G401.6 (cell line): Measurements from ENCODE around the gene EML3.
"Not testable (repeated sequence)": the region's sequence is repeated elsewhere in the genome, so short reads cannot be mapped to it uniquely, and the experiment has no call there.

Experiments
- FAIRE-seq: peaks from 2 replicates; lab custom pipeline; 2012; peaks lifted over from hg19 to GRCh38; lab: Jason Lieb, UNC

EML3 gene, protein sequence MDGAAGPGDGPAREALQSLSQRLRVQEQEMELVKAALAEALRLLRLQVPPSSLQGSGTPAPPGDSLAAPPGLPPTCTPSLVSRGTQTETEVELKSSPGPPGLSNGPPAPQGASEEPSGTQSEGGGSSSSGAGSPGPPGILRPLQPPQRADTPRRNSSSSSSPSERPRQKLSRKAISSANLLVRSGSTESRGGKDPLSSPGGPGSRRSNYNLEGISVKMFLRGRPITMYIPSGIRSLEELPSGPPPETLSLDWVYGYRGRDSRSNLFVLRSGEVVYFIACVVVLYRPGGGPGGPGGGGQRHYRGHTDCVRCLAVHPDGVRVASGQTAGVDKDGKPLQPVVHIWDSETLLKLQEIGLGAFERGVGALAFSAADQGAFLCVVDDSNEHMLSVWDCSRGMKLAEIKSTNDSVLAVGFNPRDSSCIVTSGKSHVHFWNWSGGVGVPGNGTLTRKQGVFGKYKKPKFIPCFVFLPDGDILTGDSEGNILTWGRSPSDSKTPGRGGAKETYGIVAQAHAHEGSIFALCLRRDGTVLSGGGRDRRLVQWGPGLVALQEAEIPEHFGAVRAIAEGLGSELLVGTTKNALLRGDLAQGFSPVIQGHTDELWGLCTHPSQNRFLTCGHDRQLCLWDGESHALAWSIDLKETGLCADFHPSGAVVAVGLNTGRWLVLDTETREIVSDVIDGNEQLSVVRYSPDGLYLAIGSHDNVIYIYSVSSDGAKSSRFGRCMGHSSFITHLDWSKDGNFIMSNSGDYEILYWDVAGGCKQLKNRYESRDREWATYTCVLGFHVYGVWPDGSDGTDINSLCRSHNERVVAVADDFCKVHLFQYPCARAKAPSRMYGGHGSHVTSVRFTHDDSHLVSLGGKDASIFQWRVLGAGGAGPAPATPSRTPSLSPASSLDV

GRCh38 chr11:62612366-62613290 lies at the start of gene EML3, which contains the start of gene ROM1:
Gene EML3 (minus strand): TSS chr11:62612775. CDS start chr11:62612457, 318 bp downstream.
Gene ROM1 (plus strand): TSS chr11:62613257. CDS start chr11:62613282, 25 bp downstream.
- FAIRE-seq: peak; percentile 94

DNA sequence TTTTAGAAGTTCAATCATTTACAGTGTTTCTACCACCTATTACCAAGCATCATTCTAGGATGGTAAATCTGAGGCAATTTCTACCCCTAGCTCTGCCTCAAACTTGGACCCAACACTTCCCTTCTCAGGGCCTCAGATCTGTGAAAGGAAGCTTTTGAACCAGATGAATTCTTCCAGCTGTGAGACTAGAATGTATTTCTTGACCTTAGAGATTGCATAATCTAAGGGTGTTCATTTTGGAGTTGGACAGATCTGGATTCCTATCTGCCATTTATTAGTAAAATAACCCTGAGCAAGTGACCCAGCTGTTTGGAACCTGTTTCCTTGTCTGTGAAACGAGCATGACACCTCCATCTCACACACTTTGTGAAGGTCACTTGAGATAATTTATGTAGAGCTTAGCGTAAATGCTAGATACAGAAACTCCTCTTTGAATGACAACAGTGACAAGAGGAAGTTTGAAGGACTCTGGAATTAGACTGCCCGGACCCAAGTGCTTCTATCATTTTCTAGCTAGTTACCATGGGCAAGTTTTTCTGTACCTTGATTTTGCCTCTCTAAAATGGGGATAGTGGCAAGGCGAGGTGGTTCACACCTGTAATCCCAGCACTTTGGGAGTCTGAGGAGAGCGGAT lies 44.3 kb upstream of the EML3 start:
- no peak for FAIRE-seq

- FAIRE-seq: no peak
Observed at GRCh38 chr11:62654297-62654696, 41.7 kb upstream of the EML3 start.

DNA sequence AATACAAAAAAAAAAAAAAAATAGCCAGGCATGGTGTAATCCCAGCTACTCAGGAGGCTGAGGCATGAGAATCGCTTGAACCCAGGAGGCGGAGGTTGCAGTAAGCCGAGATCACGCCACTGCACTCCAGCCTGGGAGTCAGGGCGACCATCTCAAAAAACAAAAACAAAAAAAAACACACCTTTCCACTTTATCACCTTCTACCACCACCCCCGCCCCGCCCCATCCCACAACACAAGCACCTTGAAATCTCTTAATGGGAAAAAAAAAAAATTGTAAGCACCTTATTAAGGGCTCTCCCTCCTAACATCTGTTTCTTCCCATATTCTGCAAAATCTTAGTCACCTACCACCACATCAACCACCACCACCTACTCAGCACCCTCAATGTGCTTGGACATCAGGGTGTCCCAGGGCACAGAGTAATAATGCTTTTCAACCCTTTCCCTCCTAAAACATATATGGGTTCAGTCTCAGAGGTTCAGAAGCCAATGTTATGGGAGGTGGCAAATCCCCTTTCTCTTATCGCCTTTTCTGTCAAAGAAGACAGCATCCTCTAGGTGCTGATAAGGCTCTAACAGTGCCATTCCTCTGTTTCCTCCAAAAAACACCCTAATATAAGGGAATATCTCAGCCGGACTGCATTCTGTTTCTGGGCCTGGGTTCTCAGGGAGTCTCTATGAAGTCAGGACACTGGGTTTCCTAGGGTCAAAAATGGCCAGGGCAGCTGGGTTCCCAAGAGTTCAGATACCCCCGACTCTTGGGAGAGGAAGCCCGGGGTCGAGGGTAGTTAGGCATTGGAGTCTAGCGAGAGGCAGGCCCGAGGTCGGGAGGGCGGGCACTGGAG lies 39.8 kb upstream of the EML3 start:
- no peak for FAIRE-seq

DNA sequence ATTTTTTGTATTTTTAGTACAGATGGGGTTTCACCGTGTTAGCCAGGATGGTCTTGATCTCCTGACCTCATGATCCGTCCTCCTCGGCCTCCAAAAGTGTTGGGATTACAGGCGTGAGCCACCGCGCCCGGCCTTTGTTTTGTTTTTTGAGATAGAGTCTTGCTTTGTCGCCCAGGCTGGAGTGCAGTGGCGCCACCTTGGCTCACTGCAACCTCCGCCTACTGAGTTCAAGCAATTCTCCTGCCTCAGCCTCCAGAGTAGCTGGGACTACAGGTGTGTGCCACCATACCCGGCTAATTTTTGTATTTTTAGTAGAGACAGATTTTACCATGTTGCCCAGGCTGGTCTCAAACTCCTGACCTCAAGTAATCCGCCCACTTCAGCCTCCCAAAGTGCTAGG lies 37.7 kb upstream of the EML3 start:
- not testable (repeated sequence) for FAIRE-seq

- FAIRE-seq: no peak
Observed at GRCh38 chr11:62649486-62649885, 36.9 kb upstream of the EML3 start.

GRCh38 chr11:62648967-62649364 lies 36.4 kb upstream of the EML3 start:
- no peak for FAIRE-seq

- no peak for FAIRE-seq
Observed at GRCh38 chr11:62648185-62648966, 35.8 kb upstream of the EML3 start.

GRCh38 chr11:62647609-62648005 lies 35.0 kb upstream of the EML3 start:
- no peak for FAIRE-seq

- no peak for FAIRE-seq
Observed at GRCh38 chr11:62646825-62647608, 34.4 kb upstream of the EML3 start.

DNA sequence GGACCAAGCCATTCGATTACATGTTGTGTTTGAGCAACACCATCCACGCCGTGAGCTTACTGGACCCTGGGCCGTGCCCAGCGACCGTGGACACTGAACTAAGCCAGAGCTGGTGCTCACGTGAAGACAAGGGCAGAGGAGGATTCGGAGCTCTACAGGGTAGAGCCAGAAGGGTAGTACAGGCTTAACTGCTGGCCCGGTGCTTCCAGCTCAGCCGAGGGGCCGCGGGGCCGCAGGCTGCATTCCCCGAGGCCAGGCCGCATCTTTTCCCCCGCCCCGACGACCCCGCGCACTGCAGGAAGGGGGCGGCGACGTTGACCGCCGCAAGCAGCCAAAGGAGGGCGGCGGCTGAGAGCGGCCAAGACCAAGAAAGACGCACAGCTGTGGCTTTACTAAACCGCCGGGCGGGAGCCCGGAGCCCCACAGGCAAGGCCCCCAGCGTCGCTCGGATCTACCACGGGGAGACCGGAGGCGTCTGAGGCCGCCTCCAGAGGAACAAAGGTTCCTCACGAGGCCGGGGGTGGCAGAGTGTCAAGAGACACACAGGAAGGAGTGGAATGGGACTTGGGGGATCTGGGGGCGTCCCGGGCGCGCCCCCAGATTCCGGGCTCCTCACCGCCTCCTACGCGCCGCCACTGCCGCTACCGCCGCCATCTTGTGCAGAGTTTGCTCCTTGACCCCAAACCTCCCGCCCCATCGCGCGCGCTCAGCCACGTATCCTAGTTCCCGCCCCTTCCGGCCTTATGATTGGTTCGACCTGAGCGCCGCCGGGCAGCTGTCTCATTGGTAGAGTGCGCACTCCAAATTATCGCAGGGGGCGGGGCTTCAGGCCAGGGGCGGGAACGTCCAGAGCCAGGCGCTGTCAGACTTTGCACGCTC lies 33.6 kb upstream of the EML3 start, which contains the start of gene GANAB:
TSS of gene GANAB (minus strand) at position 668 of the 879 bp plus-strand sequence. CDS start at position 654, 14 bp downstream.
- peak; percentile 96 for FAIRE-seq

DNA sequence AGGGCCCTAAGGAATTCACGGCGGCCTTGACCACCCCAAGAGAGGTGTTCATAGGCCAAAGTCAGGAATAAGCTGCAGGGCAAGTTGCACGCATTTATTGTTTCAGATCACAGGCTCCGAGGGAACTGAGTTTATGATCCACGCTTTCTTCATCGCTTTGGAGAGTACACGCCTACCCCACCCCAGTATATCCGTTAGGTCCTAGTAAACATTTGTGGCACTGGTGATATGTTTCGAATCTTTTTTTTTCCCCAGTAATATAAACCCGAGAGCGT lies 33.0 kb upstream of the EML3 start:
- FAIRE-seq: no peak

DNA sequence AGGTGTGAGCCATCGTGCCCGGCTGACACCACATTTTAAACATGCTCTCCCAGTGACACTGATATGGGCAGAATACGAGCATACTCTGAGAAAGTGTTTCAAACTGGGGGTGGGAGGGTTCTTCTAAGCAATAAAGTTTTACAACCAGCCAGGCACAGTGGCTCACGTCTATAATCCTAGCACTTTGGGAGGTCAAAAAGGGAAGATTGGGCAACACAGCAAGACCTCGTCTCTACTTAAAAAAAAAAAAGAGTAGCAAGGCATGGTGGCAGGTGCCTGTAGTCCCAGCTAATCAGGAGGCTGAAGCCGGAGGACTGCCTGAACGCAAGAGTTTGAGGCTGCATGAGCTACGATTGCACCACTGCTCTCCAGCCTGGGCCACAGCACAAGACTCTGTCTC lies 31.6 kb upstream of the EML3 start:
- FAIRE-seq: no peak

DNA sequence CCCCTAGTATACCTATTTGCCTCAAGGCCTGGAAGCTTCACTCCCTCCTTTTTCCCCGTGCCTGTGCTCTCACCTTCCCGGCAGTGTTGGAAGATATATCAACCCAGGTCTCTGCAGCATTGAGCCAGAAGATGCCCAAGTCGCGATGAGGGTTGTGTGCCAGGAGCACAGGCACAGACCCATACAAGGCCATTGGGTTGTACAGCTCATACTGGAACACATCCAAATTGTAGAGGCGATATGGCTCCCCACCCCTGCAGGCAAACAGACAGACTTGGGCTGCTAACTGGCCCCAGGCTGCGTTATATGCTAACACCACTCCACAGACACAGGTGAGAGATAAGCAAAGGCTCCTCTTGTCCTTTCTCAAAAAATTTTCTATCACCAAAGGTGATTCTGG lies 19.9 kb upstream of the EML3 start:
- FAIRE-seq: no peak

- peak; percentile 78 for FAIRE-seq
Observed at GRCh38 chr11:62627713-62628112, 15.1 kb upstream of the EML3 start.

DNA sequence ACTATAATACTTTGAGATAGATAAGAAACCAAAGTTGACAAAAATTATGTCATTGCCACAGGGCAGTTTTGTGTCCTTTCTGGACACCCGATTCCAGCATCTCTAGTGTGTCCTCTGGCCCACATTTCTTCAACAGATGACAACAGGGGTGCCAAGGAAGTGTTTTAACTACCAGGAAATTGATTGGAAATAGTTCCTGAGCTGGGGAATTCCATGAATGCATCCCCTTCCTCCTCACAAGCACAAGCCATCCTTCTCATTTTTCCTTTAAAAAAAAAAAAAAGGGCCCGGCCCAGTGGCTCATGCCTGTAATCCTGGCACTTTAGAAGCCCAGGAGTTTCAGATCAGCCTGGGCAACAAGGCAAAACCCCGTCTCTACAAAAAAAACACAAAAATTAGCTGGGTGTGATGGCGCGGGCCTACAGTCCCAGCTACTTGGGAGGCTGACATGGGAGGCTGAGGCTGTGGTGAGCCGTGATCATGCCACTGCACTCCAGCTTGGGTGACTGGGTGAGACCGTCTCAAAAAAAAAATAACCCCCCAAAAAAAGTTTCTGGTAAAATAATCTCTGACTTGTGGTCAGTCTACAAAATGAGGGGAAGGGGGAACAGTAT lies 10.0 kb upstream of the EML3 start:
- no peak for FAIRE-seq
